ENCODE results near the gene PSMD13. TPM values are rescaled to one million over a fixed set of nuclear protein-coding genes. Genes with fewer than 3 reads are reported as not detected.

PSMD13 gene
- total and polyA plus RNA-seq, 2 of the 13 experiments (the other 11 are each of a cell fraction or from before 2014, with no cell fraction given): 83.0 to 117 TPM

- TF ChIP-seq NFIB (CRISPR knock-in tag; IDR thresholded peaks at IDR 0.05; ENCODE audit: borderline replicate concordance): no peak
- no peak for TF ChIP-seq ARID3A (IDR thresholded peaks at IDR 0.05; ENCODE audit: low read depth, low read length)
- TF ChIP-seq AKAP8 (CRISPR knock-in tag; IDR thresholded peaks at IDR 0.05): no peak
- TF ChIP-seq MBD4 (IDR thresholded peaks at IDR 0.05; ENCODE audit: borderline replicate concordance, low read length): no peak
- no peak for TF ChIP-seq TRIM22 (IDR thresholded peaks at IDR 0.05)
- peak; percentile 44 for TF ChIP-seq RXRB (CRISPR knock-in tag; IDR thresholded peaks at IDR 0.05; ENCODE audit: borderline replicate concordance)
- TF ChIP-seq HOMEZ (CRISPR knock-in tag; IDR thresholded peaks at IDR 0.05; ENCODE audit: low read depth): peak; percentile 22; the same call in 1 of the 2 replicates
- no peak for TF ChIP-seq EP300 (IDR thresholded peaks at IDR 0.05; ENCODE audit: low read depth in 2 of 2, low read length in 2 of 2)
- no peak for TF ChIP-seq EP300 (CRISPR knock-in tag; IDR thresholded peaks at IDR 0.05; ENCODE audit: borderline replicate concordance)
- no peak for TF ChIP-seq AFF4 (CRISPR knock-in tag; IDR thresholded peaks at IDR 0.05)
- peak; percentile 44; the same call in 1 of the 2 replicates for TF ChIP-seq KLF11 (CRISPR knock-in tag; IDR thresholded peaks at IDR 0.05)
- peak; percentile 30; the same call in 1 of the 2 replicates for TF ChIP-seq ZBTB38 (CRISPR knock-in tag; IDR thresholded peaks at IDR 0.05)
- no peak for TF ChIP-seq ZNF326 (CRISPR knock-in tag; IDR thresholded peaks at IDR 0.05; ENCODE audit: borderline replicate concordance)
- TF ChIP-seq TBL1XR1 (IDR thresholded peaks at IDR 0.05; ENCODE audit: borderline replicate concordance, low read length, partially characterized antibody): no peak
- no peak for TF ChIP-seq ZNF790 (CRISPR knock-in tag; IDR thresholded peaks at IDR 0.05; ENCODE audit: borderline replicate concordance)
- TF ChIP-seq SP5 (CRISPR knock-in tag; IDR thresholded peaks at IDR 0.05; ENCODE audit: borderline replicate concordance, low read depth): peak; percentile 70; the same call in 1 of the 2 replicates
- no peak for TF ChIP-seq SP140L (CRISPR knock-in tag; IDR thresholded peaks at IDR 0.05; ENCODE audit: borderline replicate concordance)
- TF ChIP-seq ZNF337 (CRISPR knock-in tag; IDR thresholded peaks at IDR 0.05; ENCODE audit: borderline replicate concordance, low read depth): no peak
Observed at GRCh38 chr11:236774-237767, at the start of gene PSMD13 (continued).

All from HepG2 (cell line).